Endometrial microvascular endothelial cells (primary cell): ENCODE measurements around the gene B4GALNT1. TPM values are rescaled to one million over a fixed set of nuclear protein-coding genes. Genes with fewer than 3 reads are reported as not detected.

Experiments
- in situ Hi-C: cut with HindIII; loops from 2 replicates; pipeline ENCODE4 v1.10.0; 2017; ENCODE audit warnings: low sequenced_read_pairs, low pct_unique_long_range_greater_than_20kb; ENCODE audit errors: inconsistent ontology term
- total RNA-seq: library from RNA; depleted of rRNA; stranded (reverse); fragments of >200 nt; gene quantifications from one replicate; pipeline ENCODE4 v1.2.3, GENCODE V29; 2015; ENCODE audit errors: inconsistent ontology term

The B4GALNT1 gene
- total RNA-seq, 1 donor from 2014 or later = 0.19 TPM

- in situ Hi-C loops = no loop called here
Measured at GRCh38 chr12:57611827-57612710, 20.9 kb downstream of the B4GALNT1 start.

DNA sequence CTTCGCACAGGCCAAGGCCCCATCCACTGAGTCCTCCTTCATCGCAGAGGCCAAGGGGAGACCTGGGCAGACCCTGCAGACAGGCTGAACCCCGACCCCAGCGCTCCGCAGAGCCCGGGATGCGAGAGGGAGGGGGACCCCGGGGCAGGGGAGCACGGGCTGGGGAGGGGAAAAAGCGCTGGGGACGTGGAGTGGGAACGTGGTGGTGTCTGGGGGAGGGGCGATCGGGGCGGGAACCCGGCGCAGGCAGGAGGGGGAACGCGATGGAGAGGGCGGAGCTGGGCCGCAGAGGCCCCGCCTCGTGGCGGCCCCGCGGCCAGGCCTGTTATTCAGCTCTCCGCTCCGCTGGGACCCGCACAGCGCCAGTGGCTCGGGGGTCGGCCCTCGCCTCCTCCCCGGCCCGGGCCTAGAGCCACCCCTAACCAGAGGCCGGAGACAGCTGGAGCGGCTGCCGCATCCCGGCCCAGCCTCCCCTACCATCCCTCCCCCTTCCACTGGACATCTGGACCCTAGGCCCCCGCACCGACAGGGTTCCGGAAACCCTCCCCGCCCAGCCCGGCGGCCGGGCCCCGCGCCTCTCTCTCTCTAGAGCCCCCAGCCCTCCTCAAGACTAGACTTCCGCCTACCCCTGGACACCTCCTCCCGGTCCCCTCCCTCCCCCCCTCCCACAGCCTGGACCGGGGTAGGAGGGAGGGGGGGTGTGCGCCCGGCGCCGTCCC is 21.7 kb downstream of the B4GALNT1 start, which contains the start of gene ARHGEF25:
Gene ARHGEF25, plus strand, starts transcription at position 328 of the 719 bp plus-strand sequence. CDS start 460 bp downstream, outside the sequence.
- in situ Hi-C loops = no loop called here

DNA sequence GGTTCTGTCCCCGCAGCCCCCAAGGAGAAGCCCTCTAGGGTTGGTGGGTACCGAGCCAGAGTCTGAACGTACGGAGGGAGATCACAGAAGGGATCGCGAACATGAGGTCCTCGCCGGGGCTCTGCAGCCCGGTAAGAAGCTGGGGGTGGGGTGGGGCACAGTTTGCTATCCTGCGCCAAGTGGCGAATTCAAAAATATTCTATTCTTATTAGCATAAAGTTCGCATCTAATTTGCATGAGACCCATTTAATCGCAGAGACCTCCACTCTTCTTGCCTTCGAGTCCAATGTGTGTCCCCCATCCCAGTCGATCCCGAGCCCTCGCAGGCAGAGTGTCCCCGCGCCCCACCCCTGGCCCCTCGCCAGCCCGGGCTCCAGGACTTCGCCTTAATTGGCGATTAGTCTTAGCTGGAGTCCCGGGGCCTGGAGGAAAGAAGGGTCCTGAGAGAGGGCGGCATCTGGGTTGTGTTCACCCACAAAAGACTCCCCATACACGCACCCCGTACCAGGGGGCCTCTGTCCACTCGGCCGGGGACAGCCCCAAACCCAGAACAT is 22.4 kb downstream of the B4GALNT1 start:
- in situ Hi-C loops = no loop called here

DNA sequence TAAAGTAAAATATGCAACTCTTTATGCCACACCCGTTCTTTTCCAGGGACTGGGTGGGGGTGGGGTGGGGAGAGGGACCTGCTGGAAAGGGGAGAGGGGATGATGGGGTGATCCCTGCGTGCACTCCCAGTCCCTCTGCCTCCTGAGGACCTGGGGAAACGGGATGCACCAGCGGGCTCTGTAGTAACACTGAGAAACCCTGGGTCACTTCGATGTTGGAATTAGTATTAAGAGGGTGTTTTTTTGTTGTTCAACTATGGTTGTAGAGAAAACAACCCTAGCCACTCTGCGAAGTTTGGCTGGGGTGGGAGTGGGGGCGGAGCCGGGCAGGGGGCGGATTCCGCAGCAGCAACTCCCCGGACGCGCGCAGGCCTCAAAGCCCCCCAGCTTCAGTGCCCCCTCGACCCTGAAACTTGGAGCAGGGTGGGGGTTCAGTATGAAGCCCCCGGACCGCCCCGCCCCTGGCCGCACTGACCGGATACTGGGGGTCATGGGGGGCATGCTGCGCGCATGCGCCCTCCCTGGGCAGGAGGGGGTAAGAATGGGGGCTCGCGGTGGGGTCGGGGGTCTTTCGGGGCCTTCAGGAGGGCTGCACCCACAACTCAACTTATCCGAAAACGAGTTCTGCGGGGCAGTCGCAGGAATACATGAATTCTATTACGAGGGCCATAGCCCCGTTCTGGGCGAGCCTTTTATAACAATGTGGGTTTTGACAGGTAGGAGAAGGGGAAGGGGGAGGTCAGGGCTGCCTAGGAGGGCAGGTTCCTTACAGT is 23.0 kb downstream of the B4GALNT1 start:
- in situ Hi-C loops = no loop called here

GRCh38 chr12:57609101-57609780 is 23.8 kb downstream of the B4GALNT1 start:
- in situ Hi-C loops = no loop called here

DNA sequence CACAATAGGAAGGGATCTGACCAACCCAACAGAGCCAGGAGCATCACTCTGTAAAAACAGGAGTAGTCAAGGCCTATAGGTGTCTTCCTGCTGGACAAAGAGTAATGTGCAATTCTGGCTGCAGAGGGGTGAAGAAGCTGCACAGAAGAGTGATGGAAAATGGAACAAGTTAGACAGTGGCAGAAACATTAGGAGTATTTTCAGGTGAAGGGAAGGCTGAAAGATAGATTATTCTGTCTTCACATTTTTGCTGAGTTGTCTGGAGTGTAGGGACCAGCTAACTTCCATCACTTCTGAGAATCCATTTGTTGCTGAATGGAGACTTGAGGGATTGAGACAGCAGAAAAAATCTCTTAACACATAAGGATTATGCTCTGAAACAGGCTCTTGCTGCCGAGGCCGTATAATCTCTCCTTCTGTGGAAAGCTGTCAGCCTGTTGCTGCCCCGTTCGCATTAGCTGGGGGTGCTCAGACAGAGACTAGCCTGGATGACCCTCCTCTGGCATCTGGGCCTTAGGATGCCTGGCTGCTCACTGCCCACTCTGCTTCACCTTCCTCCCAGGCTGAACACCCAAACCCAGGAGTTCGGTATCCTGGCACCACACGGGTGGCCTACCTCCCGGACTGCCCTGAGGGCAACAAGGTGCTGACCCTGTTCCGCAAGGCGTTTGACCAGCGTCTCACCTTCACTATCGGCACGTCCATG is 24.9 kb downstream of the B4GALNT1 start:
- in situ Hi-C loops = no loop called here

DNA sequence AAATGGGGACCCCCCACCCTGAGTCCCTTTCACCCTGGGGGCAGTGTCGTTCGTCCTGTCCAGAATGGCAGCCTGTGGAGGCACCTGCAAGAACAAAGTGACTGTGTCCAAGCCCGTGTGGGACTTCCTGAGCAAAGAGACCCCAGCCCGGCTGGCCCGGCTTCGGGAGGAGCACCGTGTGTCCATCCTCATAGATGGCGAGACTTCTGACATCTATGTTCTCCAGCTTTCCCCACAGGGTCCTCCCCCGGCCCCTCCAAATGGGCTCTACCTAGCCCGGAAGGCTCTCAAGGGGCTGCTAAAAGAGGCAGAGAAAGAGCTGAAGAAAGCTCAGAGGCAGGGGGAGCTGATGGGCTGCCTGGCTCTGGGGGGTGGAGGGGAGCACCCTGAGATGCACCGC is 26.2 kb downstream of the B4GALNT1 start:
- in situ Hi-C loops = no loop called here

DNA sequence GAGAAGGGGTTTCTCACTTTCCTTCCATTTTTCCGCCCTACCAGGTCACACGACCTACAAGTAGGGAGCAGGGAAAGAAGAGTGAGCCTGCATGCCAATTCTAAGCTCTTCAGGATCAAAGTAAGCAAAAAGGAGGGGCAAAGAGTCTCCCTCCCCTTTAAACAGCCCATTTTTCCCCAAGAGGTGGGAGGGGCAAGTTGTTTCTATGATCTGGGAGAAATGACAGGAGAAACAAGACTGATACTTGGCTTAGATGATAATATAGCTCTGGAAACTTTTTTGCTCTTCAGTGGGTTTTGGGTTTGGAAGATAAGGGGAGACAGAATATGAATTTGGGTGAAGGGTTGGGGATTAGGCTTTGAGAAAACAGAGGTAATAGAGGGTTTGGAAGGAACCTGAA is 26.6 kb downstream of the B4GALNT1 start:
- in situ Hi-C loops = no loop called here

GRCh38 chr12:57605811-57606311 is 27.1 kb downstream of the B4GALNT1 start:
- in situ Hi-C loops = no loop called here

DNA sequence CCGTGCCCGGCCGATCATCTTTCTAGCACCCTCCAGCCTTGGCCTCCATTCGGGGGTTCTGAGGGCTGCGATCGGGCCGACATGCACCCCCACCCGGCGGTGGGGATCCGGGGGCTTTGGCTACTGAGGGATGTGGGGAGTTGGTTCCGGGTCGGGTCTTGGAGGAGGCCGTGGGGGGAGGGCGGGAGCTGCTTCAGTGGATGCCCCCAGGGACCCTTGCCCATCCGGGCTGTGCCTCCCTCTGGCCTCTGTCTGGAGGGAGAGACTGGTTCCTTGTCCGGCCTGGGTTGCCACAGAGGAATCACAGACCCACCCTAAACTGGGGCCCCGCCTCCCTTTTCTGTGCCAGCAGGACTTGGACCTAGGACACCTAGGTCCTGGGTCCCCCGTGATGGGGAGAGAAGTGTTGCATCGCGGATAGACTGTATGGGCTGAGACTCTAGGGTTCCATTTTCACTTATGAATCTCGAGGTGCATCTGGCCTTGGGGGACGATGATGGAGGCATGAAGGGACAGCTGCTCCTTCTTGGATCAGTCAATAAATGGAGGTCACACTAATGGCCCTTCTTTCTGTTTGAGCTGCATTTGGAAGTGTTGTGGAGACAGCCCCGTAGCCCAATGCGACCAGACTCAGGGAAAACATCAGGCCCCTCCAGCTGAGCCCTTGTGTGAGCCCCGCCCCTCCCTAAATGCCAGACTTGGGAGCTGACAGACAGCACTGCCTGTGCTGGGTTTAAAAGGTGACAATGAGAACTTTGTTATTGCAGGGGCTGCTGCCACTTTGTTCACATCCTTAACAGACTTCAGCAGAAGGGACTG is 27.8 kb downstream of the B4GALNT1 start:
- in situ Hi-C loops = no loop called here

DNA sequence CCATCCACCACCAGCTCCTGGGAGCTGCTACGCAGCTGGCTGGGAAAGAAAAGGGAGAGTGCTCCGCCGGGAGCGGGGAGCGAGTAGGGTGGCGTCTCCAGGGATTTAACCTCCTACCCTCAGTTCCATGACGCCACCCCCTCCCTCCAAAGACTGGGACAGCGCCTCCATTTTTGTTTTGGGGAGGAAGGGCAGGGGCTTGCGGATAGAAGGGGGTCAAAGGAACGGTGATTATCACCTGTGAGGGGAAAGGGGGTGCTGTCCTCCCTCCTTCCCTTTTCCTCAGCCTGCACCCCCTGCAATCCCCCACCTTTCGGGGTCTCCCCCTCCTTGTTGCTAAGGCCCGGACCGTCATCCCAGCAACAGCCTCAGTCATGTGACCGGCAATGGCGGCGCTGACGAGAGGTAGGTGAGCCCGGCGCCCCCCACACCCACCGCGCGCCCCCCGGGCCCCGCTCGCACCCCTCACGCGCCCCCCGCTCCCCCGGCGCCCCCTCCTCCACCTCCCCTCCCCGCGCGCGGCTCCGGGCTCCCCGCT is 28.5 kb downstream of the B4GALNT1 start, which contains the start of gene DTX3:
Gene DTX3, plus strand, starts transcription at position 371 of the 538 bp plus-strand sequence. CDS start 1,694 bp downstream, outside the sequence.
- in situ Hi-C loops = no loop called here

- in situ Hi-C loops = no loop called here
Measured at GRCh38 chr12:57603815-57604453, 29.1 kb downstream of the B4GALNT1 start.

DNA sequence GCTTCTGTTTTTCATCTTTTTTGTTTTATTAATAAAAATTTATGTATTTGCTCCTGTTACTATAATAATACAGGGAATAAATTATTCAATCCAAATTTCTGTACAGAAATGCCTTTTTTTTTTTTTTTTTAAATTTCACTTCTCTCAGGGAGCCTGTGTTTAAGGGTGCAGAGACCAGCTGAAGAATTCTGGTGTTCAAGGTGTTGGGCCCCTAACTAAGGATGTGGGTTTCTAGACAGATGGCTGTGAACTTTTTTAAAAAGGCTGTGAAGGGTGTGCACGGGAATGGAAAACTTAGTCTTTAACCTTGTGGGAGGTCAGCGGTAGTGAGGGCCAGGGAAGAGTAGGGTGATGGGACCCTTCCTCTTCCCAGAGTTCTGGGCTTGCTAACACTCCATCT is 29.7 kb downstream of the B4GALNT1 start:
- in situ Hi-C loops = no loop called here

- in situ Hi-C loops = no loop called here
Measured at GRCh38 chr12:57602544-57602943, 30.5 kb downstream of the B4GALNT1 start.

GRCh38 chr12:57600395-57600794 is 32.6 kb downstream of the B4GALNT1 start:
- in situ Hi-C loops = no loop called here

DNA sequence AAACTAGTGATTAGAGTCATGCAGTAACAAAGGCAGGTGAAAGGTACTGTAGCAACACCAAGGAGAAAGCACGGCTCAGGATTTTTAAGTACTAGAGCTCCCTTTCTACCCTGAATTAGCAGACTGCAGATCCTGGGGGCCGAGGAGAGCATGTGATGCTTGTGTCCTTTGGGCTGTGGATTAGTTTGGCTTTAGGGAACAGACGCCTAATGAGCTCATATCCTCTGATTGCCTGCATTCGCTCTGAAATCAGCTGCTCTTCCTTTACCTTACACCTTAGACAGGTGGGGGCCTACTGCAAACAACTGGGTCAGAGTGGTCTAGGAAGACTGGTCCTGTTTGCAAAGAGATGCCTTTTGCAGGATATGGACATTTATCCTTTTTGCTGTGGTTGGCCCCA is 39.8 kb downstream of the B4GALNT1 start:
- in situ Hi-C loops = no loop called here
